H54 (cell line): Measurements from ENCODE around the gene TGFBR1.
A peak's percentile ranks its signal among the peaks of the same experiment; 100 is the strongest.

ENCODE experiments used
- DNase-seq: peaks from one replicate; pipeline ENCODE4 v3.0.0; 2011; ENCODE audit warnings: low spot score, mixed read lengths; ENCODE audit not compliant: insufficient read length
- FAIRE-seq: peaks from 3 replicates; lab custom pipeline; 2011; peaks lifted over from hg19 to GRCh38; lab: Jason Lieb, UNC
- POLR2A ChIP-seq: IDR thresholded peaks from 2 replicates; pipeline ENCODE4 v1.6.1; 2011; ENCODE audit warnings: low read depth, mild to moderate bottlenecking, low read length

Gene TGFBR1

GRCh38 chr9:99104459-99105151 is at the start of gene TGFBR1:
Gene TGFBR1 (plus strand): TSS chr9:99105113. CDS start chr9:99105206, 93 bp downstream.
- TF ChIP-seq POLR2A = peak; percentile 27; the same call in 1 of the 2 replicates
- FAIRE-seq = no peak
- DNase-seq = peak; percentile 99

GRCh38 chr9:99055384-99055783 is 49.5 kb upstream of the TGFBR1 start:
- no peak for FAIRE-seq
- DNase-seq = no peak
- no peak for TF ChIP-seq POLR2A

GRCh38 chr9:99056186-99056585 is 48.7 kb upstream of the TGFBR1 start:
- no peak for DNase-seq
- no peak for TF ChIP-seq POLR2A
- no peak for FAIRE-seq

GRCh38 chr9:99056886-99057664 is 47.8 kb upstream of the TGFBR1 start:
- DNase-seq = no peak
- no peak for TF ChIP-seq POLR2A
- FAIRE-seq = no peak

- no peak for TF ChIP-seq POLR2A
- FAIRE-seq (peak; percentile 90), DNase-seq (peak; percentile 80)
Observed at GRCh38 chr9:99057665-99058625, 47.0 kb upstream of the TGFBR1 start.

GRCh38 chr9:99058964-99059921 is 45.7 kb upstream of the TGFBR1 start:
- DNase-seq = no peak

GRCh38 chr9:99060621-99061020 is 44.3 kb upstream of the TGFBR1 start:
- DNase-seq = no peak
- no peak for TF ChIP-seq POLR2A
- no peak for FAIRE-seq

More at GRCh38 chr9:99058964-99059921, 45.7 kb upstream of the TGFBR1 start:
- FAIRE-seq = no peak
- no peak for TF ChIP-seq POLR2A

GRCh38 chr9:99062549-99062948 is 42.4 kb upstream of the TGFBR1 start:
- no peak for DNase-seq
- TF ChIP-seq POLR2A = no peak
- FAIRE-seq = no peak

- no peak for TF ChIP-seq POLR2A
- DNase-seq (no peak), FAIRE-seq (no peak)
Observed at GRCh38 chr9:99063522-99063921, 41.4 kb upstream of the TGFBR1 start.

- FAIRE-seq (no peak), DNase-seq (no peak)
- TF ChIP-seq POLR2A = no peak
Observed at GRCh38 chr9:99066571-99066970, 38.3 kb upstream of the TGFBR1 start.

- DNase-seq (no peak), FAIRE-seq (no peak)
- TF ChIP-seq POLR2A = no peak
Observed at GRCh38 chr9:99069075-99069474, 35.8 kb upstream of the TGFBR1 start.

GRCh38 chr9:99069546-99069945 is 35.4 kb upstream of the TGFBR1 start:
- FAIRE-seq (no peak), DNase-seq (no peak)
- TF ChIP-seq POLR2A = no peak
